ENCODE measurements around the gene CFAP300.

GRCh38 chr11:102071497-102072472, 24.5 kb downstream of the CFAP300 start:
- TF ChIP-seq POLR2A (IDR thresholded peaks at IDR 0.05; ENCODE audit: low read depth, low read length), result no peak
- TF ChIP-seq POLR2AphosphoS5 (IDR thresholded peaks at IDR 0.05; ENCODE audit: low read depth, low read length), result no peak
- TF ChIP-seq TAF1 (IDR thresholded peaks at IDR 0.05; ENCODE audit: borderline replicate concordance, low read depth, low read length), result no peak

Measured in GM12892 (cell line).